KMS-11 (cell line): Measurements from ENCODE around the gene MRPL12.

Experiments used
- H2AFZ ChIP-seq: fragments of 200-600 bp; sonication (generic); 2 replicates; pipeline ENCODE4 v1.6.1; 2016; ENCODE audit warnings: antibody characterized with exemption, mixed run types, low read depth
- H3K27ac ChIP-seq: fragments of 200-600 bp; sonication (generic); 2 replicates; pipeline ENCODE4 v1.6.1; 2016; ENCODE audit warnings: mild to moderate bottlenecking, mixed run types
- H3K27me3 ChIP-seq: fragments of 200-600 bp; sonication (generic); 2 replicates; pipeline ENCODE4 v1.6.1; 2017; ENCODE audit warnings: mild to moderate bottlenecking, low read depth, mixed run types, moderate library complexity; ENCODE audit not compliant: insufficient read depth
- H3K36me3 ChIP-seq: fragments of 200-600 bp; sonication (generic); 2 replicates; pipeline ENCODE4 v1.6.1; 2017; ENCODE audit warnings: mild to moderate bottlenecking, mixed run types; ENCODE audit not compliant: insufficient read depth
- H3K4me1 ChIP-seq: fragments of 200-600 bp; sonication (generic); 2 replicates; pipeline ENCODE4 v1.6.1; 2016; ENCODE audit warnings: mild to moderate bottlenecking, low read depth, mixed run types; ENCODE audit not compliant: poor library complexity, severe bottlenecking
- H3K4me2 ChIP-seq: fragments of 200-600 bp; sonication (generic); 2 replicates; pipeline ENCODE4 v1.7.0; 2016; ENCODE audit warnings: mild to moderate bottlenecking, mixed run types
- H3K4me3 ChIP-seq: fragments of 200-600 bp; sonication (generic); IDR thresholded peaks from 2 replicates; pipeline ENCODE4 v1.6.1; 2017; ENCODE audit warnings: low read depth, low read length, mixed read lengths; ENCODE audit not compliant: insufficient read depth
- H3K79me2 ChIP-seq: fragments of 200-600 bp; sonication (generic); 2 replicates; pipeline ENCODE4 v1.6.1; 2016; ENCODE audit warnings: low read depth, mixed run types; ENCODE audit not compliant: insufficient read depth
- H3K9ac ChIP-seq: fragments of 200-600 bp; sonication (generic); 2 replicates; pipeline ENCODE4 v1.6.1; 2016; ENCODE audit warnings: mild to moderate bottlenecking, mixed run types
- H4K20me1 ChIP-seq: fragments of 200-600 bp; sonication (generic); 2 replicates; pipeline ENCODE4 v1.6.1; 2016; ENCODE audit warnings: mild to moderate bottlenecking, mixed run types; ENCODE audit not compliant: insufficient read depth
- CTCF ChIP-seq: fragments of 200-600 bp; sonication (generic); conservative IDR thresholded peaks from 2 replicates; pipeline ENCODE4 v1.6.1; 2017; ENCODE audit warnings: low read depth, mild to moderate bottlenecking, antibody characterized with exemption, low read length, moderate library complexity, mixed read lengths

The MRPL12 gene

GRCh38 chr17:81686614-81687013 is 16.6 kb upstream of the MRPL12 start:
- no peaks in the 10 kb centered on the region for H4K20me1 ChIP-seq
- H3K27me3 ChIP-seq = no peaks in the 10 kb centered on the region
- no peak overlapping the region for H3K4me2 ChIP-seq
- H3K36me3 ChIP-seq = peaks cover 12% of the 10 kb centered on the region; the same call in 1 of the 2 replicates
- no peak overlapping the region for H2AFZ ChIP-seq
- H3K4me3 ChIP-seq = no peak overlapping the region
- no peak for TF ChIP-seq CTCF
- peaks cover 50% of the 10 kb centered on the region for H3K79me2 ChIP-seq
- no peak overlapping the region for H3K27ac ChIP-seq
- H3K9ac ChIP-seq = no peak overlapping the region
- peaks cover 26% of the 10 kb centered on the region for H3K4me1 ChIP-seq

DNA sequence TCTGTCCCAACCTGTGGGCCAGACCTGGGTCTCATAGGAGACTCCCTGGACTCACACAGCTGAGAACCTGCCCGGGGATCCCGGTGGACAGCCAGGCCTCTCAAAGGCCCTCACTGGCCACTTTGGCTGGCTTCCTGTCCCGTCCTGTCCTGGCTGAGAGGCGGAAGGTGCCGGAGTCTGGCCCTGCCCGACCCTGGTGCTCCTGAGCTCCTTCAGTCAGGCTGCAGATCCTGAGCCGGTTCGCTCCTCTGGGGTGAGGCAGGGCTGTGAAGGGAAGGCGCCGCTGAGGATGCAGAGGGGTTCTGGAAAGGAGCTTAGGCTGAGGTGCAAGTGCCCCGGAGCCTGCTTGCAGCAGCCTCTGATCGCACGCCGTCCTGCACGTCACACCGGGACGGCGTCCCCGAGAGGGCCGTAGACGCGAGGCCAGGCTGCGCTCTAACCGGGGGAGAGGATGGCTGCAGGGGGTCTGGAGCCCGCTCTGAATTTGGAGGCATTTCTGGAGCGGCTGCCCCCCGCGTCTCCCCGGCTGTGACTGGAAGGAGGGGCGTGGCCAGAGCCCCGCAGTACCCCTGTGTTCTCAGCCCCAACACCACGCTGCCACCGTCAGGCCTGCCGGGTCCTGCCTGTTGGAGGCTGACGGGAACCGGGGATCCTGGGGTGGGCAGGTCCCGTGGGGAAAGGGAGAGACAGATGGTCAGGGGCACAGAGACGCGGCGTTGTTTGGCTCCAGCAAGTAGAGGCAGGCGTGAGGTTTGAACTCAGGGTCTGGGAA is 15.2 kb upstream of the MRPL12 start:
- Histone ChIP-seq H3K4me1 (peaks cover 18% of the 10 kb centered on the region), H2AFZ (no peak overlapping the region), H3K79me2 (peaks cover 37% of the 10 kb centered on the region)

GRCh38 chr17:81688616-81689015 is 14.6 kb upstream of the MRPL12 start:
- H4K20me1 ChIP-seq = no peaks in the 10 kb centered on the region
- H3K27me3 ChIP-seq = no peaks in the 10 kb centered on the region
- H3K4me3 ChIP-seq = no peak overlapping the region
- TF ChIP-seq CTCF = no peak
- peaks cover 32% of the 10 kb centered on the region for H3K79me2 ChIP-seq
- H3K4me2 ChIP-seq = no peak overlapping the region
- H2AFZ ChIP-seq = no peak overlapping the region
- H3K4me1 ChIP-seq = peaks cover 18% of the 10 kb centered on the region
- H3K27ac ChIP-seq = no peak overlapping the region
- H3K36me3 ChIP-seq = peaks cover 12% of the 10 kb centered on the region; the same call in 1 of the 2 replicates
- H3K9ac ChIP-seq = no peak overlapping the region

More for the DNA sequence above, 15.2 kb upstream of the MRPL12 start:
- Histone ChIP-seq H3K4me2 (no peak overlapping the region), H3K27me3 (no peaks in the 10 kb centered on the region), H4K20me1 (no peaks in the 10 kb centered on the region), H3K36me3 (peaks cover 12% of the 10 kb centered on the region; the same call in 1 of the 2 replicates), H3K9ac (no peak overlapping the region), H3K4me3 (no peak overlapping the region), H3K27ac (no peak overlapping the region)
- TF ChIP-seq CTCF = no peak

GRCh38 chr17:81690066-81690465 is 13.1 kb upstream of the MRPL12 start:
- no peak overlapping the region for H3K9ac ChIP-seq

More at GRCh38 chr17:81690066-81690465, 13.1 kb upstream of the MRPL12 start:
- H3K4me3 ChIP-seq = no peak overlapping the region
- no peak for TF ChIP-seq CTCF
- no peak overlapping the region for H3K27ac ChIP-seq
- H2AFZ ChIP-seq = no peak overlapping the region
- H4K20me1 ChIP-seq = no peaks in the 10 kb centered on the region
- no peaks in the 10 kb centered on the region for H3K27me3 ChIP-seq
- peaks cover 12% of the 10 kb centered on the region; the same call in 1 of the 2 replicates for H3K36me3 ChIP-seq
- H3K4me2 ChIP-seq = no peak overlapping the region
- peaks cover 12% of the 10 kb centered on the region for H3K4me1 ChIP-seq
- H3K79me2 ChIP-seq = peaks cover 19% of the 10 kb centered on the region
